K562 (cell line): ENCODE results near the gene GAA. TPM values are rescaled to one million over a fixed set of nuclear protein-coding genes. Genes with fewer than 3 reads are reported as not detected.
A peak's percentile ranks its signal among the peaks of the same experiment; 100 is the strongest.

Source experiments
- polyA plus RNA-seq, 8 experiments: library from polyadenylated mRNA; depleted of rRNA in 4 of 8; stranded (reverse) in 5 of 8; unstranded in 3 of 8; fragments of >200 nt; fragmentation: Nextera tagmentation in 2 of 8; fragmentation: Illumina TruSeq in 1 of 8; extraction: Ambion mirVana in 2 of 8; extraction: Trizol in 1 of 8; gene quantifications; 2 replicates each; pipeline versions ENCODE4 v1.2.1 to v1.2.3, GENCODE V29; 2011 to 2014; ENCODE audit warnings: inconsistent platforms in 1 of 8, missing spikeins in 1 of 8
- total RNA-seq, 7 experiments: library from RNA; depleted of rRNA in 6 of 7; stranded (reverse); fragments of >200 nt in 6 of 7; fragmentation: Illumina TruSeq in 2 of 7; extraction: Trizol in 2 of 7; gene quantifications; 2 replicates each; pipeline versions ENCODE4 v1.2.1 to v1.2.3, GENCODE V29; 2011 to 2021; ENCODE audit warnings: low replicate concordance in 1 of 7
- TF ChIP-seq, protein P1 (sequence below), 2 experiments: fragments of 450-650 bp in 1 of 2; sonication (generic) in 1 of 2; formaldehyde crosslinking in 1 of 2; IDR thresholded peaks; 2 replicates each; pipeline versions ENCODE4 v1.7.1 to v1.9.0; 2016 to 2022; ENCODE audit warnings: inconsistent platforms in 1 of 2, mild to moderate bottlenecking in 1 of 2, missing genetic modification reagents in 1 of 2

Gene GAA
- total and polyA plus RNA-seq, 9 of the 15 experiments (the other 6 are each of a cell fraction or from before 2014, with no cell fraction given), result 0.15 to 6.4 (median 1.7) TPM

DNA sequence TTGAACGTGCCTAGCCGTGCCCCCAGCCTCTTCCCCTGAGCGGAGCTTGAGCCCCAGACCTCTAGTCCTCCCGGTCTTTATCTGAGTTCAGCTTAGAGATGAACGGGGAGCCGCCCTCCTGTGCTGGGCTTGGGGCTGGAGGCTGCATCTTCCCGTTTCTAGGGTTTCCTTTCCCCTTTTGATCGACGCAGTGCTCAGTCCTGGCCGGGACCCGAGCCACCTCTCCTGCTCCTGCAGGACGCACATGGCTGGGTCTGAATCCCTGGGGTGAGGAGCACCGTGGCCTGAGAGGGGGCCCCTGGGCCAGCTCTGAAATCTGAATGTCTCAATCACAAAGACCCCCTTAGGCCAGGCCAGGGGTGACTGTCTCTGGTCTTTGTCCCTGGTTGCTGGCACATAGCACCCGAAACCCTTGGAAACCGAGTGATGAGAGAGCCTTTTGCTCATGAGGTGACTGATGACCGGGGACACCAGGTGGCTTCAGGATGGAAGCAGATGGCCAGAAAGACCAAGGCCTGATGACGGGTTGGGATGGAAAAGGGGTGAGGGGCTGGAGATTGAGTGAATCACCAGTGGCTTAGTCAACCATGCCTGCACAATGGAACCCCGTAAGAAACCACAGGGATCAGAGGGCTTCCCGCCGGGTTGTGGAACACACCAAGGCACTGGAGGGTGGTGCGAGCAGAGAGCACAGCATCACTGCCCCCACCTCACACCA lies 724 bp downstream of the GAA start (continued):
- TF ChIP-seq, protein P1, sequence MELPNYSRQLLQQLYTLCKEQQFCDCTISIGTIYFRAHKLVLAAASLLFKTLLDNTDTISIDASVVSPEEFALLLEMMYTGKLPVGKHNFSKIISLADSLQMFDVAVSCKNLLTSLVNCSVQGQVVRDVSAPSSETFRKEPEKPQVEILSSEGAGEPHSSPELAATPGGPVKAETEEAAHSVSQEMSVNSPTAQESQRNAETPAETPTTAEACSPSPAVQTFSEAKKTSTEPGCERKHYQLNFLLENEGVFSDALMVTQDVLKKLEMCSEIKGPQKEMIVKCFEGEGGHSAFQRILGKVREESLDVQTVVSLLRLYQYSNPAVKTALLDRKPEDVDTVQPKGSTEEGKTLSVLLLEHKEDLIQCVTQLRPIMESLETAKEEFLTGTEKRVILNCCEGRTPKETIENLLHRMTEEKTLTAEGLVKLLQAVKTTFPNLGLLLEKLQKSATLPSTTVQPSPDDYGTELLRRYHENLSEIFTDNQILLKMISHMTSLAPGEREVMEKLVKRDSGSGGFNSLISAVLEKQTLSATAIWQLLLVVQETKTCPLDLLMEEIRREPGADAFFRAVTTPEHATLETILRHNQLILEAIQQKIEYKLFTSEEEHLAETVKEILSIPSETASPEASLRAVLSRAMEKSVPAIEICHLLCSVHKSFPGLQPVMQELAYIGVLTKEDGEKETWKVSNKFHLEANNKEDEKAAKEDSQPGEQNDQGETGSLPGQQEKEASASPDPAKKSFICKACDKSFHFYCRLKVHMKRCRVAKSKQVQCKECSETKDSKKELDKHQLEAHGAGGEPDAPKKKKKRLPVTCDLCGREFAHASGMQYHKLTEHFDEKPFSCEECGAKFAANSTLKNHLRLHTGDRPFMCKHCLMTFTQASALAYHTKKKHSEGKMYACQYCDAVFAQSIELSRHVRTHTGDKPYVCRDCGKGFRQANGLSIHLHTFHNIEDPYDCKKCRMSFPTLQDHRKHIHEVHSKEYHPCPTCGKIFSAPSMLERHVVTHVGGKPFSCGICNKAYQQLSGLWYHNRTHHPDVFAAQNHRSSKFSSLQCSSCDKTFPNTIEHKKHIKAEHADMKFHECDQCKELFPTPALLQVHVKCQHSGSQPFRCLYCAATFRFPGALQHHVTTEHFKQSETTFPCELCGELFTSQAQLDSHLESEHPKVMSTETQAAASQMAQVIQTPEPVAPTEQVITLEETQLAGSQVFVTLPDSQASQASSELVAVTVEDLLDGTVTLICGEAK (IDR thresholded peaks at IDR 0.05), result peak; percentile 51
- TF ChIP-seq, protein P1 (CRISPR knock-in tag; IDR thresholded peaks at IDR 0.05), result no peak
